H9 (cell line): ENCODE results near the gene DBET. TPM values are rescaled to one million over a fixed set of nuclear protein-coding genes. Genes with fewer than 3 reads are reported as not detected.

ENCODE experiments used
- total RNA-seq: library from RNA; stranded (reverse); gene quantifications from 2 replicates; pipeline ENCODE4 v1.2.1, GENCODE V29; 2021

Gene DBET
- total RNA-seq, 1 experiment from 2014 or later: not detected

Other genes with a start within 250 kb of the DBET start
- gene FRG1, start 123.6 kb upstream of the DBET start, total RNA-seq: 43.2 and 45.6 TPM in 2 replicates
- gene FRG2, start 37.2 kb upstream of the DBET start, total RNA-seq: not detected in 2 replicates
- not detected in 2 replicates for gene DUX4, start 109.3 kb downstream of the DBET start, total RNA-seq